A204.1 (cell line): ENCODE data around the gene RPS29.
"Not testable (repeated sequence)": the region's sequence is repeated elsewhere in the genome, so short reads cannot be mapped to it uniquely, and the experiment has no call there.

Experiments used
- FAIRE-seq: peaks from 2 replicates; lab custom pipeline; 2012; peaks lifted over from hg19 to GRCh38; lab: Jason Lieb, UNC

The RPS29 gene

GRCh38 chr14:49585803-49586672, at the start of gene RPS29:
Gene RPS29, minus strand, starts transcription at chr14:49586380. Its CDS starts 34 bp downstream, at chr14:49586346.
- peak; percentile 95 for FAIRE-seq

- no peak for FAIRE-seq
Observed at GRCh38 chr14:49634547-49635334, 48.6 kb upstream of the RPS29 start, which contains the start of gene DNAAF2. Gene DNAAF2, minus strand, starts transcription at chr14:49635244. Its CDS starts 95 bp downstream, at chr14:49635149.

GRCh38 chr14:49633640-49634546, 47.7 kb upstream of the RPS29 start:
- FAIRE-seq, result no peak

- FAIRE-seq, result no peak
Observed at GRCh38 chr14:49623941-49624839, 38.0 kb upstream of the RPS29 start.

- no peak for FAIRE-seq
Observed at GRCh38 chr14:49623387-49623786, 37.2 kb upstream of the RPS29 start.

GRCh38 chr14:49622022-49622607, 35.9 kb upstream of the RPS29 start:
- no peak for FAIRE-seq

- no peak for FAIRE-seq
Observed at GRCh38 chr14:49621114-49621881, 35.1 kb upstream of the RPS29 start.

- FAIRE-seq, result peak; percentile 21
Observed at GRCh38 chr14:49620182-49621113, 34.3 kb upstream of the RPS29 start, which contains the start of the genes MGAT2 and RPL36AL. Gene MGAT2, plus strand, starts transcription at chr14:49620799. Its CDS starts 470 bp downstream, at chr14:49621269. Gene RPL36AL, minus strand, starts transcription at chr14:49620626. Its CDS starts 1,522 bp downstream, at chr14:49619104.

GRCh38 chr14:49619730-49620129, 33.5 kb upstream of the RPS29 start:
- no peak for FAIRE-seq

- FAIRE-seq, result not testable (repeated sequence)
Observed at GRCh38 chr14:49619273-49619672, 33.1 kb upstream of the RPS29 start.

GRCh38 chr14:49617852-49618519, 31.8 kb upstream of the RPS29 start:
- FAIRE-seq, result no peak

GRCh38 chr14:49615776-49616175, 29.6 kb upstream of the RPS29 start:
- no peak for FAIRE-seq

- FAIRE-seq, result no peak
Observed at GRCh38 chr14:49614196-49614595, 28.0 kb upstream of the RPS29 start.

GRCh38 chr14:49612671-49613070, 26.5 kb upstream of the RPS29 start:
- FAIRE-seq, result no peak

- FAIRE-seq, result no peak
Observed at GRCh38 chr14:49612251-49612650, 26.1 kb upstream of the RPS29 start.

GRCh38 chr14:49607583-49607982, 21.4 kb upstream of the RPS29 start:
- no peak for FAIRE-seq

GRCh38 chr14:49598485-49599300, 12.5 kb upstream of the RPS29 start, which contains the start of gene LRR1:
Gene LRR1, plus strand, starts transcription at chr14:49598940. Its CDS starts 81 bp downstream, at chr14:49599021.
- no peak for FAIRE-seq
